A673 (cell line): Measurements from ENCODE around the gene PAPSS1.

Source experiments
- CTCF ChIP-seq: fragments of 300-800, 200-600 bp; sonication (generic); conservative IDR thresholded peaks from 2 replicates; pipeline ENCODE4 v1.5.1; 2017; ENCODE audit warnings: low read depth, mild to moderate bottlenecking, antibody characterized with exemption, low read length, moderate library complexity, mixed read lengths
- EZH2 ChIP-seq: fragments of 200-600 bp; sonication (generic); IDR thresholded peaks from 2 replicates; pipeline ENCODE4 v1.6.1; 2017; ENCODE audit warnings: borderline replicate concordance, low read depth, mild to moderate bottlenecking, mixed read lengths, antibody characterized with exemption, low read length; ENCODE audit not compliant: poor library complexity, severe bottlenecking

GRCh38 chr4:107578321-107578720 is 141.7 kb downstream of the PAPSS1 start:
- TF ChIP-seq CTCF (no peak), EZH2 (no peak)
